ENCODE data around the gene DPYSL5.

Gene DPYSL5

GRCh38 chr2:26983746-26984145, 135.8 kb downstream of the DPYSL5 start:
- 100% methylated on average over 1 of the region's 3 CpGs for WGBS
- no peaks in the 10 kb centered on the region for H3K36me3 ChIP-seq (ENCODE audit: insufficient read depth, low read length)
- no peak overlapping the region for H3K4me3 ChIP-seq (ENCODE audit: low read length)
- H3K9ac ChIP-seq (ENCODE audit: low read depth, low read length): no peak overlapping the region
- no peaks in the 10 kb centered on the region for H3K27me3 ChIP-seq (ENCODE audit: insufficient read depth, low read length)
- H3K27ac ChIP-seq (ENCODE audit: low read depth, low read length): no peak overlapping the region
- H3K9me3 ChIP-seq (ENCODE audit: insufficient read depth, low read depth, low read length): no peaks in the 10 kb centered on the region
- peaks cover 3% of the 10 kb centered on the region; the same call in 1 of the 2 replicates for H3K4me1 ChIP-seq (ENCODE audit: insufficient read depth, low read length)

DNA sequence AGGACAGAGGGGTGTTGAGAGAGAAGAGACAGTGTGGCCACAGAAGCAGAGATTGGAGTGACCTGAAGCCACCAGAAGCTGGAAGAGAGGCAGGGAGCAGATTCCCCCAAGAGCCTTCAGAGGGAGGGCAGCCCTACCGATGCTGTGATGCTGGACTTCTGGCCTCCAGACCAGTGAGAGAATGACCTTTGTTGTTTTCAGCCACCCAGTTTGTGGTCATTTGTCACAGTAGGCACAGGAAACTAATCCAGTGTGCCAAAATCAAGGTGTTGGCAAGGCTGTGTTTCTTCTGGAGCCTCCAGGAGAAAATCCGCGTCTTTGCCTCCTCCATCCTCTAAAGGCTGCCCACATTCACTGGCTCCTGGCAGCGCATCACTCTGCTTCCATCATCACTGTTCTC, 137.9 kb downstream of the DPYSL5 start:
- Histone ChIP-seq H3K4me3 (ENCODE audit: low read length) (no peak overlapping the region), H3K9ac (ENCODE audit: low read depth, low read length) (no peak overlapping the region), H3K4me1 (ENCODE audit: insufficient read depth, low read length) (peaks cover 3% of the 10 kb centered on the region; the same call in 1 of the 2 replicates), H3K27me3 (ENCODE audit: insufficient read depth, low read length) (no peaks in the 10 kb centered on the region), H3K27ac (ENCODE audit: low read depth, low read length) (no peak overlapping the region), H3K9me3 (ENCODE audit: insufficient read depth, low read depth, low read length) (no peaks in the 10 kb centered on the region), H3K36me3 (ENCODE audit: insufficient read depth, low read length) (no peaks in the 10 kb centered on the region)
- WGBS: 94% methylated on average over 4 of the region's 4 CpGs

GRCh38 chr2:26986576-26986975, 138.6 kb downstream of the DPYSL5 start:
- Histone ChIP-seq H3K9ac (ENCODE audit: low read depth, low read length) (no peak overlapping the region), H3K9me3 (ENCODE audit: insufficient read depth, low read depth, low read length) (no peaks in the 10 kb centered on the region), H3K36me3 (ENCODE audit: insufficient read depth, low read length) (no peaks in the 10 kb centered on the region), H3K27ac (ENCODE audit: low read depth, low read length) (no peak overlapping the region), H3K27me3 (ENCODE audit: insufficient read depth, low read length) (no peaks in the 10 kb centered on the region), H3K4me1 (ENCODE audit: insufficient read depth, low read length) (peaks cover 3% of the 10 kb centered on the region; the same call in 1 of the 2 replicates), H3K4me3 (ENCODE audit: low read length) (no peak overlapping the region)
- 90% methylated on average over 5 of the region's 5 CpGs for WGBS

DNA sequence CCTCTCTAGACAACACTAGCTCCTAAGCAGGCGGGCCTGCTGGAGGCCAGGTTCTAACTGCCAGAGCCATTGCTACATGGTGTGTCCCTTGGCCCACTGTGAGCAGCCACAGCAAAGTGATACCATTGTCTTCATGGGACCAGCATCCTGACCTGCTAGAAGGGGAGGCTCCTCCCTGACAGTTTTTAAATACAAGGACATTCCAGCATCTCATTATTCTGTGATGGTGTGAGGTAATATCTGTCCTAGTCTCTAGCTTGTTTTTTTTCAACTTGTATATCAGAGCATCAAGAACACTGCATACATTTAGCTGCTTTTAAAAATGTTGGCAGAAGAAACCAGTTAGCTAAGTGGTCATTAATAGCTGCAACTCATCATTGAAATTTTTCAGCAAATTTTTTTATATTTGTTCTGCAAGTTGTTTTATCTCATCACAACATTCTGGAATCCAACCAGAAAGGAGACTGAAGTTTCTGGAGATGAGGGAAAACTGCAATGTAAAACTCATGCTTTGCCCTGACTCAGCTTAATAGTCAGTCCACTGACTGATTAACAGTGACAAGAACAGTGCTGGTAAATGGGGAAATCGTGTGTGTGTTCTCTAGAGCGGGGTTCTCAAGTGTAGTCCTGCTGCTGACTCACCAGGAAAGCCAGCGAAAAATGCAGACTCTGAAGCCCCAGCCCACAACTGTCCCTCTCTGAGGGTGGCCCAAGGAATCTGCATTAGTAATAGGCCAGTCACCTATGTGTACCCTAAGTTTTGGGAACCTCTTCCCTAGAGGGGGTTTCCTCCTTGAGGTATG, 140.3 kb downstream of the DPYSL5 start:
- no peaks in the 10 kb centered on the region for H3K27me3 ChIP-seq (ENCODE audit: insufficient read depth, low read length)

GRCh38 chr2:26989156-26989555, 141.2 kb downstream of the DPYSL5 start:
- 82% methylated on average over 8 of the region's 8 CpGs for WGBS
- H3K4me3 ChIP-seq (ENCODE audit: low read length): no peak overlapping the region
- H3K9me3 ChIP-seq (ENCODE audit: insufficient read depth, low read depth, low read length): no peaks in the 10 kb centered on the region
- H3K27me3 ChIP-seq (ENCODE audit: insufficient read depth, low read length): no peaks in the 10 kb centered on the region
- no peaks in the 10 kb centered on the region for H3K36me3 ChIP-seq (ENCODE audit: insufficient read depth, low read length)
- H3K9ac ChIP-seq (ENCODE audit: low read depth, low read length): no peak overlapping the region
- H3K27ac ChIP-seq (ENCODE audit: low read depth, low read length): no peak overlapping the region
- H3K4me1 ChIP-seq (ENCODE audit: insufficient read depth, low read length): peaks cover 3% of the 10 kb centered on the region; the same call in 1 of the 2 replicates

More for the DNA sequence above, 140.3 kb downstream of the DPYSL5 start:
- no peaks in the 10 kb centered on the region for H3K36me3 ChIP-seq (ENCODE audit: insufficient read depth, low read length)
- no peak overlapping the region for H3K4me3 ChIP-seq (ENCODE audit: low read length)
- H3K9ac ChIP-seq (ENCODE audit: low read depth, low read length): no peak overlapping the region
- H3K27ac ChIP-seq (ENCODE audit: low read depth, low read length): no peak overlapping the region
- peaks cover 3% of the 10 kb centered on the region; the same call in 1 of the 2 replicates for H3K4me1 ChIP-seq (ENCODE audit: insufficient read depth, low read length)
- H3K9me3 ChIP-seq (ENCODE audit: insufficient read depth, low read depth, low read length): no peaks in the 10 kb centered on the region
- WGBS: 62% methylated on average over 4 of the region's 4 CpGs

GRCh38 chr2:26991717-26992116, 143.8 kb downstream of the DPYSL5 start:
- no peaks in the 10 kb centered on the region for H3K9me3 ChIP-seq (ENCODE audit: insufficient read depth, low read depth, low read length)
- no peak overlapping the region for H3K9ac ChIP-seq (ENCODE audit: low read depth, low read length)
- H3K27me3 ChIP-seq (ENCODE audit: insufficient read depth, low read length): no peaks in the 10 kb centered on the region
- WGBS: 86% methylated on average over 5 of the region's 5 CpGs
- no peaks in the 10 kb centered on the region for H3K36me3 ChIP-seq (ENCODE audit: insufficient read depth, low read length)
- no peak overlapping the region for H3K4me3 ChIP-seq (ENCODE audit: low read length)
- peaks cover 3% of the 10 kb centered on the region; the same call in 1 of the 2 replicates for H3K4me1 ChIP-seq (ENCODE audit: insufficient read depth, low read length)
- no peak overlapping the region for H3K27ac ChIP-seq (ENCODE audit: low read depth, low read length)

DNA sequence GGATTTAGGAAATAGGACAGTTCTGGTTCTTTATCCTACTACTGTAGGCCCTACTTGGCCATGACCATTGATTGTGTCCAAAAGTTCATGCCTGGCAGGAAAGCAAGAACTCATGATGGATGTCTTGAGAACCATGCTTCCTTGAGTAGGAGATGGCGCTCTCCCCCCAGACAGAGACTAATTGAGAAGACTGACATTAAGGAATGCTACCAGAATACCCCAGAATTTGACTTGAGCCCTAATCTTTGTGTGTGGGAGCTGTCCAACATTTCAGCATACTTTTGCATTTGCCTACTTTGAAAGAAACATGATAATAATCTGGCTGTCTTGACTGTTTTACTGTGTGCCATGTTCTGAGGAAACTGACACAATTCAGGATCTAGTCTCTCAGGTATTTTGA, 145.8 kb downstream of the DPYSL5 start:
- Histone ChIP-seq H3K4me1 (ENCODE audit: insufficient read depth, low read length) (no peaks in the 10 kb centered on the region), H3K27ac (ENCODE audit: low read depth, low read length) (no peak overlapping the region), H3K9me3 (ENCODE audit: insufficient read depth, low read depth, low read length) (no peaks in the 10 kb centered on the region), H3K27me3 (ENCODE audit: insufficient read depth, low read length) (no peaks in the 10 kb centered on the region), H3K4me3 (ENCODE audit: low read length) (no peak overlapping the region), H3K9ac (ENCODE audit: low read depth, low read length) (no peak overlapping the region), H3K36me3 (ENCODE audit: insufficient read depth, low read length) (no peaks in the 10 kb centered on the region)
- 63% methylated on average over 1 of the region's 1 CpG for WGBS

GRCh38 chr2:26994983-26995382, 147.1 kb downstream of the DPYSL5 start:
- no peak overlapping the region for H3K4me3 ChIP-seq (ENCODE audit: low read length)
- H3K9ac ChIP-seq (ENCODE audit: low read depth, low read length): no peak overlapping the region
- no peak overlapping the region for H3K27ac ChIP-seq (ENCODE audit: low read depth, low read length)
- 95% methylated on average over 1 of the region's 1 CpG for WGBS
- H3K36me3 ChIP-seq (ENCODE audit: insufficient read depth, low read length): no peaks in the 10 kb centered on the region
- no peaks in the 10 kb centered on the region for H3K9me3 ChIP-seq (ENCODE audit: insufficient read depth, low read depth, low read length)
- no peaks in the 10 kb centered on the region for H3K4me1 ChIP-seq (ENCODE audit: insufficient read depth, low read length)
- H3K27me3 ChIP-seq (ENCODE audit: insufficient read depth, low read length): no peaks in the 10 kb centered on the region

DNA sequence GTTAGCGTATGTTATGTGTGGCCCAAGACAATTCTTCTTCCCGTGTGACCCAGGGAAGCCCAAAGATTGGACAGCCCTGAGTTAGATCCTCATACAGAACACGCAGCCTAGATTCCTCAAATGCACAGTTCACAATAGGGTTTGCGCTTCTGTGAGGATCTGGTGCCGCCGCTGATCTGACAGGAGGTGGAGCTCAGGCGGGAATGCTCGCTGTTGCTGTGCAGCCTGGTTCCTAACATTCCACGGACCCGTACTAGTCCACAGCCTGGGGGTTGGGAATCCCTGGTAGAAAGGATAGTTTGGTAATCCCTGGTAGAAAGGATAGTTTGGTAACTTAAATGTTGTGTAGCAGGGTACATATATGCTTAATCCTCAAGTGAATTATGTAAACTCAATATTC, 149.5 kb downstream of the DPYSL5 start:
- H3K4me3 ChIP-seq (ENCODE audit: low read length): no peak overlapping the region

DNA sequence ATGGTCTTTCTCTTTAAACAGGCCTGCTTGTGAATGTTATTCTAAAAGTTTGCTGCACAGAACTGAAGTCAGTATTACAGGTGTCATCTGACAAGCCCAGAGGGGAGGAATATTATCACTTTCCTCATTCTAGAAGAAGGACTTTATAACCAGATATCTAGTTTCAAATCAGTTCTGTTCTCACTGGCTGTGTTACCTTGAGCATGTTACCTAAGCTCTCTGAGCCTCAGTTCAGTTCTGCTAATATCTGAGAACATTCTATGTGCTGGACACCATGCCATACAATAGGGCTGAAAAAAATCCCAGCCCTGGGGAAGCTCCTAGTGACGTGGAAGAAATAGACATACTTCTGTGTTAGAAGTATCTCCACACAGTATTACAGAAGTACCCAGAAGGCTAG, 150.4 kb downstream of the DPYSL5 start:
- Histone ChIP-seq H3K27me3 (ENCODE audit: insufficient read depth, low read length) (no peaks in the 10 kb centered on the region), H3K9ac (ENCODE audit: low read depth, low read length) (no peak overlapping the region), H3K4me1 (ENCODE audit: insufficient read depth, low read length) (no peaks in the 10 kb centered on the region), H3K27ac (ENCODE audit: low read depth, low read length) (no peak overlapping the region), H3K4me3 (ENCODE audit: low read length) (no peak overlapping the region), H3K9me3 (ENCODE audit: insufficient read depth, low read depth, low read length) (no peaks in the 10 kb centered on the region), H3K36me3 (ENCODE audit: insufficient read depth, low read length) (no peaks in the 10 kb centered on the region)
- WGBS: 71% methylated on average over 1 of the region's 1 CpG

More for the DNA sequence above, 149.5 kb downstream of the DPYSL5 start:
- Histone ChIP-seq H3K27ac (ENCODE audit: low read depth, low read length) (no peak overlapping the region), H3K9me3 (ENCODE audit: insufficient read depth, low read depth, low read length) (no peaks in the 10 kb centered on the region), H3K9ac (ENCODE audit: low read depth, low read length) (no peak overlapping the region), H3K36me3 (ENCODE audit: insufficient read depth, low read length) (no peaks in the 10 kb centered on the region), H3K4me1 (ENCODE audit: insufficient read depth, low read length) (no peaks in the 10 kb centered on the region), H3K27me3 (ENCODE audit: insufficient read depth, low read length) (no peaks in the 10 kb centered on the region)
- 79% methylated on average over 10 of the region's 10 CpGs for WGBS
